Stimulated activated naive CD8-positive, alpha-beta T cell treated with anti-CD3 and anti-CD28 coated beads, Interleukin-15, Interleukin-2, amounts not matched to agents 100 U/mL and 50 U/mL, for 24 hours (primary cell): Measurements from ENCODE around the gene GRID2IP.

Experiments
- ATAC-seq: fragments of 150-1000 bp; cut with Tn5 transposase; one replicate; pipeline ENCODE4 v1.10.0; 2021
- DNase-seq: peaks from one replicate; pipeline ENCODE4 v3.0.0; 2021

GRID2IP gene

DNA sequence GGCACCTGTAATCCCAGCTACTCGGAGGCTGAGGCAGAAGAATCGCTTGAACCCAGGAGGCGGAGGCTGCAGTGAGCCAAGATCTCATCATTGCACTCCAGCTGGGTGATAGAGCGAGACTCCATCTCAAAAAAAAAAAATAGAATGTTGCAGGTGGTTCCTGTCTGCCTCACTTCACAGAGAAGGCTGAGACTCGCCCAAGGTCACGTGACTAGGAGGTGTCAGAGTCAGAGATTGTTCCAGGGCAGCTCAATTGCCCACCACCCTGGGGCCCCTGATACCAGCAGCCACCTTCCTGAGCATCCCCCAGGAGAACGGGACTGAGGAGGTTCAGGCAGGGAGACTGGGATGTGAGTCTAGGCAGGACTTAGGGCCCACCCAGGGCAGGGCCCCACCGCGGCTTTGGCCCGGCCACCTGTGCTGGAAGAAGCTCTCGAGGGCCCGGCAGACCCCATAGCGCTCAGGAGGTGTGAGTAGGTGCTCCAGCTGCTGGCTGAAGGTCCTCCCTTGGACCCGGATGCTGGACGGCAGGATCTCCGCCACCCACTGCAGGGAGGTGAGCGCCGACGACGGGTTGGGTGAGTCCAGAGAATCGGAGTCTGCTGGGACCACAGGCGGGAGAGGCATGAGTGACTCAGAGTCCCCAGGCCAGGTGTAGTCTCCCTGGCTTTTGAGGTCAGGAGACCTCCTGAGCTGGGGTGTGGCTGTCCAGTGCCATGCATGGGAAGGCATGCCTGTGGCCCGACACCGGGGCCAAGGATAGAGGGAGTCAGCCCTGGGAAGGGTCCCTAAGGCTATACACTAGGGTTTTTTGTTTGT lies 30.9 kb downstream of the GRID2IP start:
- DNase-seq (no peak), ATAC-seq (no peak)

DNA sequence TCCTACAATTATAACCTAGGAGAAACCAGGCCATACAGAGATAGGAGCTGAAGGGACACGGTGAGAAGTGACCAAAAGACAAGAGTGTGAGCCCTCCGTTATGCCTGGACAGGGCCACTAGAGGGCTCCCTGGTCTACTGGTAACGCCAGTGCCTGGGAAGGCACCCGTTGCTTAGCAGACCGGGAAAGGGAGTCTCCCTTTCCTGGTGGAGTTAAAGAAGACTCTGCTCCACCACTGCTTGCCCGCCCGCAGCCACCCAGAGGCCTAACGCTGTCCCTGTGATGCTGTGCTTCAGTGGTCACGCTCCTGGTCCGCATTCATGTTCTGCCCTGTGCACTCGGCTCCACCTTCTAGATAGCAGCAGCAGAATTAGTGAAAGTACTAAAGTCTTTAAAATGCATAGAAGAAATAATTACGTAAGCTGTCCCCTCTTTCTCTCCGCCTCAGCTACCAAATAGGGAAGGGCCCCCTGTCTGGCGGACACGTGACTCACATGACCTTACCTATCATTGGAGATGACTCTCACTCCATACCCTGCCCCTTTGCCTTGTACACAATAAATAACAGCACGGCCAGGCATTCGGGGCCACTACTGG lies 34.8 kb downstream of the GRID2IP start:
- DNase-seq: peak; percentile 78
- peak; percentile 77 for ATAC-seq

- no peak for DNase-seq
- ATAC-seq: no peak
Observed at GRCh38 chr7:6513541-6513940, 37.7 kb downstream of the GRID2IP start.

DNA sequence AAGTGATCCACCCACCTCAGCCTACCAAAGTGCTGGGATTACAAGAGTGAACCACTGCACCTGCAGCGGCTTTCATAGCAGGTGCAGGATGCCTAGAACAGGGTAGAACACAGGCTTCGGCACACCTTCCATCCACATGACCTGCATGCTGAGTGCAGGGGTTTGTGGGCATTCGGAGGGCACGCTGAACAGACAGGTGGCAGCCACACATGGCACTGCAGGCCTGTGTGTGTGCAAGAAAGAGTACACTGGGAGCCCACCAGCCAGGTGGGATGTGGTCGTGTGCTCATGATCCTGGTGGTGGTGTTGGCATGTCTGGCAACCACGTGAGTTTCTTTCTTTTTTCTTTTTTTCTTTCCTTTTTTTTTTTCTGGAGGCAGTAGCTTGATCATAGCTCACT lies 38.4 kb downstream of the GRID2IP start:
- no peak for DNase-seq
- no peak for ATAC-seq

DNA sequence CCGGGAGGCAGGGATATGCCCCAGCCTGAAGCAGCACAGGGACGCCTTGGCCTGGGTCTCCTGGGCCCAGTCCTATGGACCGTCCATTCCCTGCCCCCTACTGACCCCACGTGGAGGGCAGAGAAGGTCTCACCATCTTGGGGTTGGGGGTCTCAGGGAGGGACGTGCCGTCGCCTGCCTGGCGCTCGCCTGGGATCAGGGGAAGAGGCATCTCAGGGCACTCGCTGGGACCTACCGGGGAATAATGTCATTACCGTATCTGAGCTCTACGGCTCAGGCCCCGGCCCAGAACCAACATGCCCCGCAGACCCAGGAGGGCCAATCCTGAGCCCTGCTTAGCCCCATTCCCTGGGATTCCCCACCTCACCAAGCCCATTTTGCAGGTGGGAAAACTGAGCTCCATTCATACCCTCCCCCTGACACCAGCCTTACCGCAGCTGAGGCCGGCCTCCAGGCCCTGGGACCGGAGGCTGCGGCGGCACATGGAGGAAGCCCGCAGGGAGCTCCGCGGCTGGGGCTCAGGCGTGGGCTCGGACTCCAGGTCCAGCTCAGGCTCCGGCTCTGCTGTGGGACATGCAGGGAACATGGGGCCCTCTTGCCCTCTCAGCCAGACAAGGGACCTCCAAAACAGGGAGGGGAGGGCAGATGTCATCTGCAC lies 40.7 kb downstream of the GRID2IP start:
- ATAC-seq (no peak), DNase-seq (no peak)

DNA sequence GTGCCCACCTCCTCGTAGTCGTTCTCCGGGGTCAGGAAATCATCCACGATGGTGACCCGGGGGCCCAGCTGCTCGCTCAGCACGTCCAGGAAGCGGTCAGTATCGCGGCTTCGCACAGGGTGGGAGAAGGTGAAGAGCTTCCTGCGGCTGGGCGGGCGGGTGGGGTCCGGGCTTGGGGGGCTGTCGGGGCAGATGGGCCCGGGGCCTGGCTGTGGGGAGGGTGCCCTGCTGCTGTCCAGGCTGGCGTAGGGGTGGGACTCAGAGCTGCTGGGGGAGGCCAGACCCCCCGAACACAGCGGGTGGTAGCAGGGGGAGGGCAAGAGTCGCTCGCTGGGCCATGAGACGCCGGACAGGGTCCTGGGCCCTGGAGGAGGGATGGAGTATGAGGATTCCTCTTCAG lies 42.3 kb downstream of the GRID2IP start:
- DNase-seq (no peak), ATAC-seq (no peak)

DNA sequence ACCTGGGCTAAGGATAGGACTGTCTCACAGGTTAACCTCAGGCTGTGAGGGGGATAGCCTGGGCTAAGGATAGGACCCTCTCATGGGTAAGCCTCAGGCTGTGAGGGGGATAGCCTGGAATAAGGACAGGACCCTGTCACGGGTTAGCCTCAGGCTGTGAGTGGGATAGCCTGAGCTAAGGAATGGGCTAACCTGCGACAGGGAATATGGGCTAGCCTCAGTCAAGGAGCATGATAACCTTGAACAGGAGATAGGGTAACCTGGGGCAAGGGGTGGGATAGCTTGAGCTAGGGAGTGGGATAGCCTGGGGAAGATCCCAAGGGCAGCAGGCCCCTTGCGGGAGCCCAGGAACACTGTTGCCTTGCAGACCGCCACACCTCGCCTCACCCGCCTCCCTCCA lies 42.7 kb downstream of the GRID2IP start:
- DNase-seq: no peak
- ATAC-seq: no peak

DNA sequence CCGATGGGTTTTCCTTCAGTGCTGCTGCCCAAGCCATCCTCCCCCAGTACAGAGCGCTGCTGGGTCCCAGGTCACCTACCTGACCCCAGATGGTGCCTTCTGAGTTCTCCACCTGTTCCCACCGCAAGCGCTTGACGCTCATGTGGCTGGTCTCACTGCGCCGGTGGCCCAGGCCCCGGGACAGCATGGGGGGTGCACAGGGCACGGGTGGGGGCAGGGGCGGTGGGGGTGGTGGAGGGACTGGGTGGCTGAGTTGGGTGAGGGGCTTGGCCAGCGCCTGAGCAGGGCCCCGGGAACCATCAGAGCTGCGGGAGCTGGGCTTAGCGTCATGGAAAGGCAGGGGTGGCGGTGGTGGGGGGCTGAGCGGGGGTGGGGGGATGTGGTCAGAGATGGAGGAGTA lies 43.4 kb downstream of the GRID2IP start:
- no peak for ATAC-seq
- DNase-seq: no peak

DNA sequence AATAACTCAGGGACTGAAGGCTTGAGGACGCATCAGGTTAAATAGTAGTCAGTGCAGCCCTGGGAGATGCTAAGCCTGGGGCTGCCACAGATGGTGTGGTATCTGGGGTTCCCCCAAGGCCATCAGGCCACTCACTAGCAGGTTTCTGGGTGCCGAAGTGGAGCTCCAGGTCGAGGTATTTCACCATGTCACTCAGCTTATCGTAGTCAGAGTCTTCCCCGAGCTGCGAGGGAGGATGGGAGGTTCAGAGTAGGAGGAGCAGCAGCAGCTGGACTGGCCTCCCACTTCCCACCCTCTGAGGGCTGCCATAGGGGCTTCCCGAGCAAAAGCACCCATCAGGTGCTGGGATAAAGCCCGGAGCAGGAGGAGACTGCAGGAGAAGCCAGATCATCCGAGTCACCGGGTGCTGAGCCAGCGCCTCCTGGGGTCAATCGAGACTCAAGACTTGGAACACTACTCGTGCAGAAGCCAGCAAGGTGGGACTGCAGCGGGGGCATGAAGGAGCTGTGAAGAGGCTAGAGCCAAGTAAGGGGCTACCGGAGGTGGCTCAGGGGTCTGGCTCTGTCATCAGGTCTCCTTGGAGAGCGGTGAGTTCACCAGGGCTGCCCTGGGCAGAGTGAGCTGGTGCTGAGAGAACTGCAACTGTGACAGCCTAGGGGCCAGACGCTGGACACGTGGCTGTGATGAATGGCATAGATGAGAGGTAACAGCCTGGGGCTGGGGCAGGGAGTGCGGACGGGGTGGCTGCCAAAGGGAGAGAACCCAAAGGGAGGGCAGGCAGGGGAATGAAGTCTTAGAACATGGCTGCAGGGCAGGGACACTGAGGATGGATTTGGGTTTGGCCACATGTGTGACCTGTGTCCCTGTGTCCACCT lies 45.3 kb downstream of the GRID2IP start:
- ATAC-seq (no peak), DNase-seq (no peak)

GRCh38 chr7:6504996-6505395 lies 46.3 kb downstream of the GRID2IP start:
- DNase-seq (no peak), ATAC-seq (no peak)

- DNase-seq (no peak), ATAC-seq (no peak)
Observed at GRCh38 chr7:6502886-6503285, 48.4 kb downstream of the GRID2IP start.

DNA sequence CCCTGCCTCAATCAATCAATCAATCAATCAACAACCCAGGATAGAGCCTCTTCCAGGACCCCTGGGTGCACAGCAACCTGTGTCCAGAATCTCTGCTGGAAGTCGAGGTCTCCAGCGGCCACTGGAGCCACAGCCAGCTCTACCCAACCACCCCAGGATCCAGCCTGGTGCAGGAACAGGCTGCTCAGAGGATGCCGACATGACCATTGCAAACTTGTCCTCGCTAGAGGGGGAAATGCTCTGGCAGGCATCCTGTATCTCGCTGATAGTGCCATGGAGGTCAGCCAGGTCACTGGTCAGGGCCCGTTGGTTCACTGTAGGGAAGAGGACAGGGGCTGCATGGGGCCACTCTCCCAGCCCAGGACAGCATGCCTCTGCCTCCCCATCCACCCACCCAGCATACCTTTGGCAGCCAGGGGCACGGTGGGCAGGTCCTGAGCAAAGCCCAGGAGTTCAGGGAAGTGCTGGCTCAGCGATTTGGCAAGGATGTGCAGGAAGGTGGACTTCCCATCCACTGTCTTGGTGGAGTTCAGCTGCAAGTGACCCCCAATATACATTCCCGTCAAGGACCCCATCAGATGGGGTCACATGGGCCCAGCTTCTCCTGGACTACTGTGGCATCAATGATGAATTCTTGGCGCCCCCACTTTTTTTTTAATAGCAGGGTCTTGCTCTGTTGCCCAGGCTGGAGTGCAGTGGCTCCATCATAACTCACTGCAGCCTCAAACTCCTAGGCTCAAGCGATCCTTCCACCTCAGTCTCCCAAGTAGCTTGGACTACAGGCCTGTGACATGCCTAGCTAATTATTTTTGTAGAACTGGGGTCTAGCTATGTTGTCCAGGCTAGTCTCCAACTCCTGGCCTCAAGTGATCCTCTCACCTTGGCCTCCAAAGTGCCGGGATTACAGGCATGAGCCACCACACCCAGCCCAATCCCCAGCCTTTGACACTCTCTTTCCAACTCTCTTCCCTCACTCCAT lies 49.4 kb downstream of the GRID2IP start:
- no peak for DNase-seq
- no peak for ATAC-seq

- ATAC-seq (no peak), DNase-seq (no peak)
Observed at GRCh38 chr7:6500691-6501090, 50.6 kb downstream of the GRID2IP start.

GRCh38 chr7:6497994-6498393 lies 53.3 kb downstream of the GRID2IP start:
- ATAC-seq: no peak
- DNase-seq: no peak

DNA sequence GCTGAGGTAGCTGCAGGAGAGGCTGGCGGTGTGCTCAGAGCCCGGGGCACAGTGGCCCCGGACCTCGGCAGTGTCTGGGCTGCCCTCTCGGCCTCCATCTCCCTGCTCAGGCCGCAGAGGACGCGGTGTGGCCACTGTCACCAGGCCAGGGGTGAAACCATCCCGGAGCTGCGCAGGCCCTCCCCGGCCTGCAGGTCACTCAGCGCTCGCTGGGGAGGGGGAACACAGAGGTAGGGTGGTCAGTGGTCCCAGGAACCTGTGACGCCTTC lies 53.7 kb downstream of the GRID2IP start:
- no peak for ATAC-seq
- no peak for DNase-seq

GRCh38 chr7:6496842-6497636 lies 54.2 kb downstream of the GRID2IP start:
- DNase-seq (no peak), ATAC-seq (no peak)

DNA sequence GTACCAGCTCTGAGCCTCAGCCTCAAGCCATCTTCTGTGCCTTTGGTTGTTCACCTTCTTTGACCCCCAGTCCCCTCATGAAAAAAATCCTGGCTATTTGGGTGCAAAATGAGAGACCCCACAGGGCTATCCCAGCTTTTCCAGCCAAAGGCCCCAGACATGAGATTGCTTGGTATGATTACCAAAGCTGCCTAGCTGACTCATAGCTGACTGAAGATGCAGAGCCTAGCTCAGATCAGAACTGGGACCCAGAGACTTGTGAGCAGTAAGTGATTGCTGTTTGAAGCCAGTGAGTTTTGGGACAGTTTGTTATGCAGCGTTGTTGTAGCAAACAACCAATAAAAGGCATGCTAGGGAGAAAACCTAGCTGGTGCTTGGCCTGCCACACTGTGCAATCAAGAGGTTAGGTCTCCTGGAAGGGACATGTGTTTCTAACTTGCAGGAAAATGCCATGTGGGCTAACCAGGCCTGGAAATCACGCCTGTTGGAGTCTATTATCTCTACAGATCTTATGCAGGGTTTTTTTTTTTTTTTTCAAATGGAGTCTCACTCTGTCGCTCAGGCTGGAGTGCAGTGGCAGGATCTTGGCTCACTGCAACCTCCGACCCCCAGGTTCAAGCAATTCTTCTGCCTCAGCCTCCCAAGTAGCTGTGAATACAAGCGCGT lies 55.5 kb downstream of the GRID2IP start:
- DNase-seq (no peak), ATAC-seq (no peak)

DNA sequence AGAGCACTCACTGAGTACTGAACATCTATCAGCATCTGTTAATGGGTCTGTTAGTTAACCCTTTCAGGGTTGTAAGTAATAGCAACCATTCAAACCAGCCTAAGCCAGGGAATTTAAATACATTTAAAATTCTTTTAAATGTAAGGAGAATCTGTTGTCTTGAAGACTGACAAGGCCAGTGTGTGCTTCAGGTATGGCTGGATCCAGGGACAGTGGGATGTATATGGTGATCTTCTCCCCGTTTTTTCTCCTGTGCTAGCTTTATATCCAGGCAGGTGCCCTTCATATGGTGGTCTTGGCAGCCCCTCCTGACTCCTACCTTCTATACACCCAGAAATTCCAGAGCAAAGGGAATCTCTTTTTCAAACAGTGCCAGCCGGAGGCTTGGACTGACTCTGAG lies 56.9 kb downstream of the GRID2IP start:
- ATAC-seq (no peak), DNase-seq (no peak)

- ATAC-seq (no peak), DNase-seq (no peak)
Observed at GRCh38 chr7:6491194-6491593, 60.1 kb downstream of the GRID2IP start.

- DNase-seq: no peak
- ATAC-seq: no peak
Observed at GRCh38 chr7:6489612-6490011, 61.6 kb downstream of the GRID2IP start.
